Naive thymus-derived CD8-positive, alpha-beta T cell (primary cell): ENCODE results near the gene PAFAH1B2. TPM values are rescaled to one million over a fixed set of nuclear protein-coding genes. Genes with fewer than 3 reads are reported as not detected.

ENCODE experiments used
- ATAC-seq, 2 donors: fragments of 150-1000 bp; cut with Tn5 transposase in 1 of 2; sonication (Bioruptor Pico), chemical (Tn5 transposase) in 1 of 2; 1 replicate in 1 of 2; 2 replicates in 1 of 2; pipeline ENCODE4 v1.10.0; 2021; ENCODE audit warnings: mild to moderate bottlenecking in 2 of 2, moderate library complexity in 2 of 2
- POLR2A ChIA-PET: fragments of 350-600 bp; sonication (Branson Sonifier 250); formaldehyde crosslinking; loops from one replicate; lab custom pipeline; 2021; ENCODE audit warnings: antibody characterized with exemption; lab: Charles Lee
- DNase-seq, 10 donors: peaks; one replicate each; pipeline versions ENCODE4 v3.0.0 to v3.0.0-alpha.2; 2020 to 2022
- H3K27ac Mint-ChIP-seq, 10 donors: one replicate each; pipeline ENCODE4 v1.8.0; 2020 to 2022; ENCODE audit warnings: mild to moderate bottlenecking in 10 of 10, mixed read lengths in 10 of 10, moderate library complexity in 4 of 10, inconsistent platforms in 1 of 10
- H3K27me3 Mint-ChIP-seq, 5 donors: one replicate each; pipeline ENCODE4 v1.8.0; 2021 to 2022; ENCODE audit warnings: mixed read lengths in 5 of 5
- H3K36me3 Mint-ChIP-seq, 3 donors: one replicate each; pipeline ENCODE4 v1.8.0; 2020 to 2022; ENCODE audit warnings: mixed read lengths in 3 of 3, mild to moderate bottlenecking in 2 of 3, inconsistent platforms in 1 of 3
- H3K4me1 Mint-ChIP-seq, 4 donors: one replicate each; pipeline ENCODE4 v1.8.0; 2021 to 2022; ENCODE audit warnings: mixed read lengths in 4 of 4
- H3K4me3 Mint-ChIP-seq, 10 donors: one replicate each; pipeline ENCODE4 v1.8.0; 2020 to 2022; ENCODE audit warnings: mild to moderate bottlenecking in 10 of 10, mixed read lengths in 10 of 10, moderate library complexity in 6 of 10, inconsistent platforms in 1 of 10
- H3K9me3 Mint-ChIP-seq, 9 donors: one replicate each; pipeline ENCODE4 v1.8.0; 2020 to 2022; ENCODE audit warnings: mixed read lengths in 9 of 9, mild to moderate bottlenecking in 3 of 9, inconsistent platforms in 1 of 9, moderate library complexity in 1 of 9
- polyA plus RNA-seq, 3 donors: library from polyadenylated mRNA; unstranded; fragments of 300-500 nt; fragmentation: Illumina TruSeq; gene quantifications; one replicate each; pipeline ENCODE4 v1.2.3, GENCODE V29; 2021
- total RNA-seq, 8 experiments: library from RNA in 2 of 8; stranded (reverse) in 2 of 8; gene quantifications; one replicate each; pipeline ENCODE4 v1.2.3 and lab custom pipeline; 2021 to 2026

Gene PAFAH1B2
- total and polyA plus RNA-seq, 5 experiments from 2014 or later = 14.4 to 60.5 (median 19.5) TPM

DNA sequence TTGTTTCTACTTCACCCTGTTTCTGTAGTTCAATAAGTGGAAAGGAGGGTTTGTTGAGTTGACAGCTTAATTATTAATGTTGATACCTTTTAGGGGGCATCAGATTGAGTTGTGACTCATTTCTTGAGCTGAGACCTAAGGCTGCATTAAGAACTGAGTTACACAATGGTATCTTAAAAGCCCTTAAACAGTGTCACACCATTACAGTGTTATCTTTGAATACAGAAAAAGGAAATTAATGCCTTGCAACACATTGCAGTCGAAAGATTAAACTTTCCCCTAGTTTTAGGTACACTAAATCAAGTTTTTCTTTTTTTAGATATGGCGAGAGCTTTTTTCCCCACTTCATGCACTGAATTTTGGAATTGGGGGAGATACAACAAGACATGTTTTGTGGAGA lies 16.7 kb downstream of the PAFAH1B2 start:
- Mint-ChIP-seq H3K9me3 (no peaks in the 10 kb centered on the region), H3K36me3 (peaks cover 0 to 87% (median 14%) of the 10 kb centered on the region in 3 donors), H3K4me1 (peaks cover 7 to 32% (median 13%) of the 10 kb centered on the region in 4 donors), H3K4me3 (no peak overlapping the region), H3K27ac (peak overlapping the region in 7 of 10 donors; percentile 5 to 77 (median 53)), H3K27me3 (no peaks in the 10 kb centered on the region)
- ATAC-seq (no peak), DNase-seq (no peak)
- POLR2A ChIA-PET = no interaction called here

- Mint-ChIP-seq H3K4me3 (no peak overlapping the region), H3K36me3 (peaks cover 0 to 91% (median 17%) of the 10 kb centered on the region in 3 donors), H3K4me1 (peaks cover 0 to 4% (median 2%) of the 10 kb centered on the region in 4 donors), H3K27me3 (no peaks in the 10 kb centered on the region), H3K27ac (peak overlapping the region in 3 of 10 donors; percentile 14 to 39 (median 37)), H3K9me3 (no peaks in the 10 kb centered on the region)
- no peak for DNase-seq
- POLR2A ChIA-PET = no interaction called here
- no peak for ATAC-seq
Measured at GRCh38 chr11:117166491-117166890, 22.4 kb downstream of the PAFAH1B2 start.

DNA sequence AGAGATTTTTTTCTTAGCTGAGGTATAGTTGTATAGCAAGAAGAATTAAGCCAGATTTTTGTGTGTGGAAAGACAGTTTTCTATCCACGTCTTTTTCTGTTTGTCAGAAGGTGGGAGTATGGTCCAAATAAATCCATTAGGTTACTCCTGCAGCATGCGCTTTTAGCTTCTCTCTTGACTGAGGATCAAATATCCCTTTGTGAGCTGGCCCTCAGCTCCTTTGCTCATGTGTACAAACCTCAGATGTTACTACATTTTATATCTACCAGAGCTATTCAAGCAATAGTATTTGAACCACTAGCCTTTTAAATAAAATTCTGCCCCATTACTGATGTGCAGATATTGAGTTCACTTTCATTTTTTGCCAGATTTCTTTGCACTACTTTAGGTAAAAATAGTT lies 25.6 kb downstream of the PAFAH1B2 start:
- peak overlapping the region in 3 of 10 donors; percentile 3 to 59 (median 36) for H3K27ac Mint-ChIP-seq
- DNase-seq (no peak), ATAC-seq (no peak)
- no peaks in the 10 kb centered on the region for H3K27me3 Mint-ChIP-seq
- H3K4me1 Mint-ChIP-seq = peaks cover 8 to 16% (median 9%) of the 10 kb centered on the region in 4 donors
- peaks cover 0 to 60% (median 8%) of the 10 kb centered on the region in 3 donors for H3K36me3 Mint-ChIP-seq
- POLR2A ChIA-PET = interaction anchor here (0.9 to 1.5 kb wide), 3 partner anchors 9 to 19 kb away, joined by 3 to 4 read pairs (median 4); partner anchors contain the start of gene SIDT2
- no peak overlapping the region for H3K4me3 Mint-ChIP-seq
- no peaks in the 10 kb centered on the region for H3K9me3 Mint-ChIP-seq

- peak overlapping the region in 3 of 10 donors; percentile 36 to 72 (median 50) for H3K27ac Mint-ChIP-seq
- H3K4me3 Mint-ChIP-seq = no peak overlapping the region
- H3K36me3 Mint-ChIP-seq = peaks cover 0 to 57% (median 8%) of the 10 kb centered on the region in 3 donors
- ATAC-seq (no peak), DNase-seq (no peak)
- H3K9me3 Mint-ChIP-seq = no peaks in the 10 kb centered on the region
- H3K4me1 Mint-ChIP-seq = peaks cover 8 to 18% (median 9%) of the 10 kb centered on the region in 4 donors
- H3K27me3 Mint-ChIP-seq = no peaks in the 10 kb centered on the region
- POLR2A ChIA-PET = interaction anchor here (0.9 to 1.5 kb wide), 3 partner anchors 8 to 18 kb away, joined by 3 to 4 read pairs (median 4); partner anchors contain the start of gene SIDT2
Measured at GRCh38 chr11:117170210-117170609, 26.1 kb downstream of the PAFAH1B2 start.

- peaks cover 0 to 49% (median 3%) of the 10 kb centered on the region in 3 donors for H3K36me3 Mint-ChIP-seq
- DNase-seq (no peak), ATAC-seq (no peak)
- peak overlapping the region in 4 of 10 donors; percentile 41 to 86 (median 72) for H3K27ac Mint-ChIP-seq
- peaks cover 7 to 14% (median 9%) of the 10 kb centered on the region in 4 donors for H3K4me1 Mint-ChIP-seq
- H3K9me3 Mint-ChIP-seq = no peaks in the 10 kb centered on the region
- H3K4me3 Mint-ChIP-seq = no peak overlapping the region
- POLR2A ChIA-PET = interaction anchor here (1.5 kb wide), 1 partner anchor 18 kb away, joined by 4 read pairs; no protein-coding TSS in a partner anchor
- H3K27me3 Mint-ChIP-seq = no peaks in the 10 kb centered on the region
Measured at GRCh38 chr11:117171007-117171403, 26.9 kb downstream of the PAFAH1B2 start.

DNA sequence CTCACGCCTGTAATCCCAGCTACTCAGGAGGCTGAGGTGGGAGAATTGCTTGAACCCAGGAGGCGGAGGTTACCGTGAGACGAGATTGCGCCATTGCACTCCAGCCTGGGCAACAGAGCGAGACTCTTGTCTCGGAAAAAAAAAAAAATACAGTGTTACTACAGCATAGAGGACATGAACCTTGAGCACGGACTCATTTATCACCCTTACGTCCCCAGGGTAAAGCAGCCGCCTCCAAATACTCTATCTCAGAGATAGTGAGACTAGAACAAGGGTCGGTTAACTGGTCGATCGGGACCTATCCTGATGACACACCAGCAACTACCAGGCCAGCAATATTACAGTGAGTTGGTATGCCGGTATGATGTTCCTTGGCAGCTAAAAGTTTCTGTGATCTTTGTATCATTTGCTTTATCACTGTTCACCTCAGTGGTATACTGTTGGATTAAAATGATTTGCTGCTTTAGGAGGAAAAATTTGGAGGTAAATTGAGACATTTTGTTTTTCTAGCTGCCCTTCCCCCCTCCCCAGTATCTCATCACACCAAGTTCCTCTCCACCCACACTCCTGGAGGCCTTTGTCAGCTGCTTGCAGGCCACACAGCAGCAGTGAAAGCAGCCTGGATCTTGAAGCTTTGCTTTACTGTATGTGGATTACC lies 27.4 kb downstream of the PAFAH1B2 start:
- peak overlapping the region in 8 of 10 donors; percentile 15 to 92 (median 76) for H3K27ac Mint-ChIP-seq
- peaks cover 0 to 44% (median 3%) of the 10 kb centered on the region in 3 donors for H3K36me3 Mint-ChIP-seq
- H3K4me1 Mint-ChIP-seq = peaks cover 7 to 16% (median 9%) of the 10 kb centered on the region in 4 donors
- DNase-seq = no peak
- no peaks in the 10 kb centered on the region for H3K9me3 Mint-ChIP-seq
- H3K27me3 Mint-ChIP-seq = no peaks in the 10 kb centered on the region
- POLR2A ChIA-PET = interaction anchor here (1.4 to 1.5 kb wide), 3 partner anchors 17 to 40 kb away, joined by 3 to 4 read pairs (median 4); partner anchors contain the start of gene PAFAH1B2
- ATAC-seq = no peak
- H3K4me3 Mint-ChIP-seq = peak overlapping the region in 1 of 10 donors; percentile 21

GRCh38 chr11:117172724-117173421 lies 28.8 kb downstream of the PAFAH1B2 start:
- H3K27ac Mint-ChIP-seq = peak overlapping the region in 9 of 10 donors; percentile 53 to 89 (median 72)
- H3K27me3 Mint-ChIP-seq = no peaks in the 10 kb centered on the region
- H3K36me3 Mint-ChIP-seq = peaks cover 0 to 31% (median 3%) of the 10 kb centered on the region in 3 donors
- H3K4me3 Mint-ChIP-seq = no peak overlapping the region
- POLR2A ChIA-PET = interaction anchor here (1.4 to 1.5 kb wide), 2 partner anchors 29 to 39 kb away, joined by 3 to 4 read pairs; partner anchors contain the start of gene PAFAH1B2
- no peaks in the 10 kb centered on the region for H3K9me3 Mint-ChIP-seq
- ATAC-seq (no peak), DNase-seq (no peak)
- peaks cover 4 to 18% (median 10%) of the 10 kb centered on the region in 4 donors for H3K4me1 Mint-ChIP-seq

DNA sequence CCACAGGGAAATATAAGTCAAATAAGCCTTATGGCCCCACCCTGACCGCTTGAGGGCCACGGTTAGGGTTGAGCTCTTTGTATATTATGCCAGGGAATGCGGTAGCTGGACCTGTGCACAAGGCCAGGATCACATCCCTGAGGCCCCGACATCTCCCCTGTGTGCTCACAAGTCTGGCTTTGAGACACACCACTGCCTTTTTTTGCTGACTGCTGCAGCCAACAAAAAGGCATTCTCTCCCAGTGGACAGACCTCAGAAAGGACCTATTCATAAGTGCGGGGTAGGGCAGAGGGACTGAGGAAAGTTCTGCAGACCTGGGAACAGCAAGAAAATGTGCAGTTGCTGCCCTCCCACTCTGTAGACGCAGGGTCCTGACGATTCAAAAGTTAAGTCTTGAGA lies 31.0 kb downstream of the PAFAH1B2 start:
- Mint-ChIP-seq H3K4me3 (no peak overlapping the region), H3K9me3 (no peaks in the 10 kb centered on the region), H3K36me3 (peaks cover 0 to 12% (median 0%) of the 10 kb centered on the region in 3 donors), H3K27ac (peak overlapping the region; percentile 34 to 87 (median 49)), H3K27me3 (no peaks in the 10 kb centered on the region), H3K4me1 (peaks cover 7 to 35% (median 24%) of the 10 kb centered on the region in 4 donors)
- ATAC-seq = no peak
- POLR2A ChIA-PET = interaction anchor here (1.0 kb wide), 1 partner anchor 31 kb away, joined by 3 read pairs; the partner anchor contains the start of gene PAFAH1B2
- no peak for DNase-seq

DNA sequence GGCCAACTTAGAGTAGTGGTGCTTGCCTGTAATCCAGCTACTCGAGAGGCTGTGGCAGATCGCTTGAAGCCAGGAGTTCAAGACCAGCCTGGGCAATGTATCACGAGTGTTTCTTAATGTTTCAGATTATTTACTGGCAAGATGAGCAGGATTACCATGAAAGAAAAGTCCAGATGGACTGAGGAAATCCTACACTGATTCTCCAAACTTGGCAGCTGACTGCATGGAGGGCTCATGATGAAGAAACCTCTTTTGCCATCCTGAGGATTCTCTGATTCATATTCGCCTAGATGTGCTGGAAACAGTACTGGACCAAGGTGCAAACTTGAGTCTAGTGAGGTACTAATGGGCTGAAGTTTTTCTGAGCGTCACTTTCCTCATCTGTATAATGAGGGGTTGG lies 31.7 kb downstream of the PAFAH1B2 start:
- Mint-ChIP-seq H3K9me3 (no peaks in the 10 kb centered on the region), H3K27ac (peak overlapping the region in 5 of 10 donors; percentile 38 to 76 (median 67)), H3K27me3 (no peaks in the 10 kb centered on the region), H3K36me3 (peaks cover 0 to 7% (median 0%) of the 10 kb centered on the region in 3 donors), H3K4me1 (peaks cover 12 to 42% (median 30%) of the 10 kb centered on the region in 4 donors), H3K4me3 (no peak overlapping the region)
- DNase-seq (no peak), ATAC-seq (no peak)
- POLR2A ChIA-PET = no interaction called here

GRCh38 chr11:117176186-117176585 lies 32.1 kb downstream of the PAFAH1B2 start:
- peak overlapping the region in 6 of 10 donors; percentile 5 to 76 (median 56) for H3K27ac Mint-ChIP-seq
- peaks cover 14 to 46% (median 34%) of the 10 kb centered on the region in 4 donors for H3K4me1 Mint-ChIP-seq
- no peaks in the 10 kb centered on the region for H3K27me3 Mint-ChIP-seq
- POLR2A ChIA-PET = interaction anchor here (1.2 kb wide), 1 partner anchor 18 kb away, joined by 7 read pairs; no protein-coding TSS in a partner anchor
- no peaks in the 10 kb centered on the region for H3K9me3 Mint-ChIP-seq
- ATAC-seq (no peak), DNase-seq (no peak)
- no peak overlapping the region for H3K4me3 Mint-ChIP-seq
- peaks cover 0 to 3% (median 0%) of the 10 kb centered on the region in 3 donors for H3K36me3 Mint-ChIP-seq

- no peaks in the 10 kb centered on the region for H3K9me3 Mint-ChIP-seq
- no peaks in the 10 kb centered on the region for H3K27me3 Mint-ChIP-seq
- no peak for ATAC-seq
- DNase-seq = peak in 1 of 10 donors; percentile 4
- H3K27ac Mint-ChIP-seq = peak overlapping the region; percentile 88 to 99 (median 98)
- H3K4me3 Mint-ChIP-seq = peak overlapping the region; percentile 89 to 97 (median 93)
- POLR2A ChIA-PET = interaction anchor here (0.6 to 4.2 kb wide), 8 partner anchors 13 to 51 kb away, joined by 3 to 70 read pairs (median 6); partner anchors contain the start of genes PAFAH1B2, PCSK7 and RNF214
- no peaks in the 10 kb centered on the region for H3K36me3 Mint-ChIP-seq
- H3K4me1 Mint-ChIP-seq = peaks cover 11 to 44% (median 34%) of the 10 kb centered on the region in 4 donors
Measured at GRCh38 chr11:117177534-117178209, 33.6 kb downstream of the PAFAH1B2 start.
